Thymus (tissue), 11 donors: ENCODE results near the gene TNFRSF14. TPM values are rescaled to one million over a fixed set of nuclear protein-coding genes. Genes with fewer than 3 reads are reported as not detected.

Source experiments
- DNase-seq, 9 donors: peaks; one replicate each; pipeline ENCODE4 v3.0.0-alpha.2; 2013; ENCODE audit warnings: low spot score in 9 of 9, low read depth in 6 of 9, missing footprints in 1 of 9
- H3K27ac ChIP-seq, 2 donors: one replicate each; pipeline ENCODE4 v1.5.1; 2013; ENCODE audit warnings: control low read depth in 1 of 2, low read depth in 1 of 2, low read length in 1 of 2, mild to moderate bottlenecking in 1 of 2, moderate library complexity in 1 of 2
- H3K27me3 ChIP-seq, 2 donors: one replicate each; pipeline ENCODE4 v1.5.1; 2013; ENCODE audit warnings: low read length in 1 of 2; ENCODE audit not compliant: control insufficient read depth in 2 of 2, insufficient read depth in 1 of 2
- H3K36me3 ChIP-seq, 2 donors: one replicate each; pipeline ENCODE4 v1.5.1; 2013; ENCODE audit warnings: low read length in 1 of 2, mild to moderate bottlenecking in 1 of 2, moderate library complexity in 1 of 2; ENCODE audit not compliant: control insufficient read depth in 2 of 2, insufficient read depth in 2 of 2
- H3K4me1 ChIP-seq, 2 donors: one replicate each; pipeline ENCODE4 v1.5.1; 2013; ENCODE audit warnings: low read length in 2 of 2; ENCODE audit not compliant: control insufficient read depth in 2 of 2, insufficient read depth in 2 of 2
- H3K4me3 ChIP-seq, 2 donors: one replicate each; pipeline ENCODE4 v1.5.1; 2013; ENCODE audit warnings: low read length in 2 of 2, control low read depth in 1 of 2, mild to moderate bottlenecking in 1 of 2
- H3K9me3 ChIP-seq, 2 donors: one replicate each; pipeline ENCODE4 v1.5.1; 2013; ENCODE audit warnings: low read length in 1 of 2, mild to moderate bottlenecking in 1 of 2; ENCODE audit not compliant: control insufficient read depth in 2 of 2, insufficient read depth in 1 of 2
- WGBS: extraction: QIAGEN DNeasy Blood & Tissue Kit; methylation state at CpG from one replicate; pipeline ENCODE4 v1.1.7; 2013; 5-methylcytosine and 5-hydroxymethylcytosine counted together
- polyA plus RNA-seq: library from polyadenylated mRNA; stranded (reverse); fragments of 200-250 nt; gene quantifications from one replicate; pipeline ENCODE4 v1.2.3, GENCODE V29; 2013
- total RNA-seq: library from RNA; stranded (reverse); fragments of 120-200 nt; gene quantifications from one replicate; pipeline ENCODE4 v1.2.4, GENCODE V29; 2013
- donor health status: healthy.

Gene TNFRSF14
- total and polyA plus RNA-seq, 2 donors = 72.4 to 233 TPM

DNA sequence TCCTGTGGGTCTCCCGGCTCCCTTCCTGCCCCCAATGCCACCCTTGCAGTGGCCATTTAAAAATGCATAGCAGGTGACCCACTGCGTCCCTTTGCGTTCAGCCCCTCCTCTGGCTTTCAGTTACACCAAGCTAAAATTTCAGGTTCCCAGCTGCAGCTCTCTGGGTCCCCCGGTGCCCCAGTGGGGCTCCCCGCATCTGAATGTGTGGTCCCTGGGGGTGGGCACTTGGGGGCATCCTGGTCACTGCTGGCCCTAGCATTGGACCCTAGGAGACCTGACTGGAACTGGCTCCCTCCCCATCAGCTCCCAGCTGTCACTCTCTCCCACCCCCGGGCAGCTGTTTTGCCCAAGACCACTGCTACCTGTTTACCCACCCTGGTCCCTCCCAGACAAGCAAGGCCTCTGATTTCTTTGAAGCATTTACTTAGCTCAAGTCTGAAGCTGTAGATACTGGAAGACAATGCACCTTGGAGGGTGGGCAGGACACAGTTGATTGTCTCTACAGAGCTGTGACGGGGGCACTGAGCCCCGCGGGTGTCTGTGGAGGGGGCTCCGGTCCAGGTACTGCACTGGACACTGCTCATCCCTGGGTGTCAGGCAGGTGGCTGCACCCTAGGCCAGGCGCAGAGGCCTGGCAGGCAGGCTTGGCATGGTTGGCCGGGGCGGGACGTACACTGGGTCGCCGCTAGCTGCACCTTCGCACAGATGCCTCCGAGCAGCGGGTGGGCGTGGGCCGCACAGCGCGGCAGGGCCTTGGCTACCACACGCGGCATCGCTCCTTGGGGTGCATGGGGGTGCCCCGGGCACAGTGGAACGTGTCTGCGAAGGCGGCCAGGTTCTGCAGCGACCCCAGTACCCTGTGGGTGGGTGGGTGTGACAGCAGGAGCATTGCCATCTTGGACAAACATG is 34.3 kb downstream of the TNFRSF14 start:
- Histone ChIP-seq H3K36me3 (no peaks in the 10 kb centered on the region), H3K27me3 (peaks cover 1 to 3% of the 10 kb centered on the region in 2 donors), H3K9me3 (no peaks in the 10 kb centered on the region), H3K4me1 (peaks cover 3 to 11% of the 10 kb centered on the region in 2 donors), H3K27ac (no peak overlapping the region), H3K4me3 (no peak overlapping the region)
- 97% methylated on average over 31 of the region's 31 CpGs for WGBS
- no peak for DNase-seq

GRCh38 chr1:2591233-2591580 is 35.0 kb downstream of the TNFRSF14 start:
- no peak overlapping the region for H3K4me3 ChIP-seq
- peaks cover 3 to 10% of the 10 kb centered on the region in 2 donors for H3K4me1 ChIP-seq
- H3K9me3 ChIP-seq = no peaks in the 10 kb centered on the region
- peaks cover 2 to 3% of the 10 kb centered on the region in 2 donors for H3K27me3 ChIP-seq
- WGBS = 96% methylated on average over 5 of the region's 5 CpGs
- no peak overlapping the region for H3K27ac ChIP-seq
- no peaks in the 10 kb centered on the region for H3K36me3 ChIP-seq
- DNase-seq = no peak

DNA sequence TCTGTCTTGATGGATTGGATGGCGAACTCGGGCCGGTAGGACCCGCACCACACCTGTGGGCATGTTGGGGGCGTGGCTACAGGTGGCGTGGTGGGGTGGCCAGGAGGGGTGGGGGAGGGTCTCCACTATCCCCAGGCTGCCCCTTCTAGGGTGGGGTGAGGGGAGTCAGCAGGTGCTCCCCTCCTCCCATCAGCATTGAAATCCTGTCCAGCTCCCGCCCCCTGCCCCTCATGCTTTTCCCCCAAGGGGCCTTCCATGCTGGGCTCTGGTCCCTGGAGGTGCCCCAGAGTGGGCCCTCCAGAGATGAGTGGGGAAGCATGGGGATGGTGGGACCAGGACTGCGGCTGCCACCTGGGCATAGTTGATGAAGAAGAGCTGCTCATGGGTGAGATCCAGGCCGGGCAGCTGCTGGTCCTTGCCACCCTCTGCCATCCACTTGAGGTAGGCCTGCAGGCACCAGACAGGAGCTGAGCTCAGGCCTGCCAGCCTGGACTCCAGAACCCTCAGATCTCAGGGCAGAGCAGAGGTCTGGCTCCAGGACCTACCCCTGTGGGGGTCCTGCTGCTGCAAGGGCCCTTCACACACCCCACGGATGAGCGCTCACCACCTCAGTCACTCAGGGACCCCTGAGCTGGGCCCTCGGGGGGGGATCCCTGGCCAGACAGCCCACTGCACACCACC is 35.5 kb downstream of the TNFRSF14 start:
- Histone ChIP-seq H3K36me3 (no peaks in the 10 kb centered on the region), H3K4me1 (peaks cover 3 to 10% of the 10 kb centered on the region in 2 donors), H3K27ac (no peak overlapping the region), H3K4me3 (no peak overlapping the region), H3K9me3 (no peaks in the 10 kb centered on the region), H3K27me3 (peaks cover 2 to 3% of the 10 kb centered on the region in 2 donors)
- 97% methylated on average over 12 of the region's 12 CpGs for WGBS
- DNase-seq = no peak

DNA sequence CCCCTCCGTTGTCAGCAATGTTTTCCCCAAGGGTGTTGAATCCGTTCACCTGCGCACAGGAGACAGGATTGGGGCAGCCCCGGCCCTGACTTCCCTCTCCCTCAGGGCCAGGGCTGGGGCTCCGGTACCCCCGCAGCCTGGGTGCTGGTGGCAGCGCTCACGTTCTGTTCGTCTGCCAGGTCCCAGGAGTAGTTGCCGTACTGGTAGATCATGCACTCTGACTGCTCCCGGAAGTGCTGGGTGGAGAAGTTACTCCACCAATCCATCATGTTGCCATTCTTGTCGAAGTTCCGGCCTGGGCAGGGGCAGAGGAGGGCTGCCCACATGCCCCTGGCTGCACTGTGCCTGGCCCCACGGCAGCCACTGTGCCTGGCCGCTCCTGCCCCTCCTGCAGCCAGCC is 36.5 kb downstream of the TNFRSF14 start:
- Histone ChIP-seq H3K27ac (no peak overlapping the region), H3K9me3 (no peaks in the 10 kb centered on the region), H3K36me3 (no peaks in the 10 kb centered on the region), H3K4me3 (no peak overlapping the region), H3K4me1 (peaks cover 3 to 4% of the 10 kb centered on the region in 2 donors), H3K27me3 (peaks cover 0 to 2% of the 10 kb centered on the region in 2 donors)
- WGBS = 65% methylated on average over 15 of the region's 15 CpGs
- no peak for DNase-seq

DNA sequence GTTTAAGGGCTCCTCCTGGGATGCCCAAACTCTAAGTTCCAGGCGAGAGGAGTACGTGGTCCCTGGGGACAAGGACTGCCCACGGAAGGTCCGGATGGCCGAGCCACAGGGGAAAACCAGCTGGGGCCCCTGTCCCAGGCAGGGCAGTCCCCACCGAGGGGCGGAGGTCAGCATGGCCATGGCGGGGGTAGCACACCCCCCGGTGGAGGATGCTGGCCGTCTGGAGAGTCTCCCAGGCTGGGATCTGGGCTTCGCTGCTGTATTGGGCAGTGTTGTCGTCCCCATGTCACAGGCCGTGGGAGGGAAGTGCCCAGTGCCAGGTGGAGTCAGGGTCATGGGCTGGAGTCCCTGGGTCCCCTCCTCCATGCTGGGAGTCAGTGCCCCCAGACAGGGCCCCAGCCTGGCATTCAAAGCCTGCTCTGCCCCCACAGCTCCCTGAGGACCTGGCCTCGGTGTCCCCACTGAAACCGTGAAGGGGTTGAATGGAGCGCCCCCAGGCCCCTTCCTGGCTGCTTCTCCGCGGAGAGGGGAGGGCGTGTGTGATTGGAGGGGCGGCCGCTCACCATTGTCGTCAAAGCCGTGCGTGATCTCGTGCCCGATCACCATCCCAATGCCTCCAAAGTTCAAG is 37.2 kb downstream of the TNFRSF14 start:
- no peak overlapping the region for H3K4me3 ChIP-seq
- no peaks in the 10 kb centered on the region for H3K36me3 ChIP-seq
- 88% methylated on average over 26 of the region's 26 CpGs for WGBS
- H3K4me1 ChIP-seq = peaks cover 0 to 3% of the 10 kb centered on the region in 2 donors
- H3K9me3 ChIP-seq = peaks cover 0 to 6% of the 10 kb centered on the region in 2 donors
- no peak for DNase-seq
- no peak overlapping the region for H3K27ac ChIP-seq
- H3K27me3 ChIP-seq = peaks cover 2 to 4% of the 10 kb centered on the region in 2 donors

- no peak overlapping the region for H3K4me3 ChIP-seq
- H3K9me3 ChIP-seq = peaks cover 0 to 9% of the 10 kb centered on the region in 2 donors
- no peak overlapping the region for H3K27ac ChIP-seq
- peaks cover 0 to 3% of the 10 kb centered on the region in 2 donors for H3K4me1 ChIP-seq
- no peak for DNase-seq
- WGBS = 73% methylated on average over 20 of the region's 20 CpGs
- peaks cover 2 to 5% of the 10 kb centered on the region in 2 donors for H3K27me3 ChIP-seq
- no peaks in the 10 kb centered on the region for H3K36me3 ChIP-seq
These were observed 38.0 kb downstream of the TNFRSF14 start for GRCh38 chr1:2594001-2594640.

GRCh38 chr1:2594641-2595131 is 38.5 kb downstream of the TNFRSF14 start:
- no peak overlapping the region for H3K27ac ChIP-seq
- no peak overlapping the region for H3K4me3 ChIP-seq
- H3K36me3 ChIP-seq = no peaks in the 10 kb centered on the region
- H3K27me3 ChIP-seq = peaks cover 2 to 5% of the 10 kb centered on the region in 2 donors
- DNase-seq = no peak
- WGBS = 95% methylated on average over 17 of the region's 17 CpGs
- H3K9me3 ChIP-seq = peaks cover 0 to 9% of the 10 kb centered on the region in 2 donors
- H3K4me1 ChIP-seq = peaks cover 0 to 3% of the 10 kb centered on the region in 2 donors

GRCh38 chr1:2595261-2595811 is 39.2 kb downstream of the TNFRSF14 start:
- Histone ChIP-seq H3K4me1 (peaks cover 0 to 3% of the 10 kb centered on the region in 2 donors), H3K36me3 (no peaks in the 10 kb centered on the region), H3K27me3 (peaks cover 2 to 5% of the 10 kb centered on the region in 2 donors), H3K4me3 (no peak overlapping the region), H3K27ac (no peak overlapping the region), H3K9me3 (peaks cover 0 to 9% of the 10 kb centered on the region in 2 donors)
- 93% methylated on average over 19 of the region's 19 CpGs for WGBS
- DNase-seq = no peak
